Cardiac fibroblast (primary cell): ENCODE measurements around the gene NETO1.

ENCODE experiments used
- DNase-seq, 2 donors: peaks; one replicate each; pipeline versions ENCODE4 v3.0.0 to v3.0.0-alpha.2; 2010; ENCODE audit warnings: low read depth in 2 of 2
- H3K4me3 ChIP-seq, 2 donors: replicated peaks in 1 of 2; 1 replicate in 1 of 2; 2 replicates in 1 of 2; pipeline ENCODE4 v1.5.1; 2011; ENCODE audit warnings: low read depth in 2 of 2, low read length in 2 of 2, mild to moderate bottlenecking in 2 of 2, moderate library complexity in 1 of 2
- TF ChIP-seq, protein P1 (sequence below): IDR thresholded peaks from one replicate; pipeline ENCODE4 v1.5.1; 2011; ENCODE audit warnings: low read depth, mild to moderate bottlenecking, low read length, inconsistent platforms

Gene NETO1, protein sequence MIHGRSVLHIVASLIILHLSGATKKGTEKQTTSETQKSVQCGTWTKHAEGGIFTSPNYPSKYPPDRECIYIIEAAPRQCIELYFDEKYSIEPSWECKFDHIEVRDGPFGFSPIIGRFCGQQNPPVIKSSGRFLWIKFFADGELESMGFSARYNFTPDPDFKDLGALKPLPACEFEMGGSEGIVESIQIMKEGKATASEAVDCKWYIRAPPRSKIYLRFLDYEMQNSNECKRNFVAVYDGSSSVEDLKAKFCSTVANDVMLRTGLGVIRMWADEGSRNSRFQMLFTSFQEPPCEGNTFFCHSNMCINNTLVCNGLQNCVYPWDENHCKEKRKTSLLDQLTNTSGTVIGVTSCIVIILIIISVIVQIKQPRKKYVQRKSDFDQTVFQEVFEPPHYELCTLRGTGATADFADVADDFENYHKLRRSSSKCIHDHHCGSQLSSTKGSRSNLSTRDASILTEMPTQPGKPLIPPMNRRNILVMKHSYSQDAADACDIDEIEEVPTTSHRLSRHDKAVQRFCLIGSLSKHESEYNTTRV

DNA sequence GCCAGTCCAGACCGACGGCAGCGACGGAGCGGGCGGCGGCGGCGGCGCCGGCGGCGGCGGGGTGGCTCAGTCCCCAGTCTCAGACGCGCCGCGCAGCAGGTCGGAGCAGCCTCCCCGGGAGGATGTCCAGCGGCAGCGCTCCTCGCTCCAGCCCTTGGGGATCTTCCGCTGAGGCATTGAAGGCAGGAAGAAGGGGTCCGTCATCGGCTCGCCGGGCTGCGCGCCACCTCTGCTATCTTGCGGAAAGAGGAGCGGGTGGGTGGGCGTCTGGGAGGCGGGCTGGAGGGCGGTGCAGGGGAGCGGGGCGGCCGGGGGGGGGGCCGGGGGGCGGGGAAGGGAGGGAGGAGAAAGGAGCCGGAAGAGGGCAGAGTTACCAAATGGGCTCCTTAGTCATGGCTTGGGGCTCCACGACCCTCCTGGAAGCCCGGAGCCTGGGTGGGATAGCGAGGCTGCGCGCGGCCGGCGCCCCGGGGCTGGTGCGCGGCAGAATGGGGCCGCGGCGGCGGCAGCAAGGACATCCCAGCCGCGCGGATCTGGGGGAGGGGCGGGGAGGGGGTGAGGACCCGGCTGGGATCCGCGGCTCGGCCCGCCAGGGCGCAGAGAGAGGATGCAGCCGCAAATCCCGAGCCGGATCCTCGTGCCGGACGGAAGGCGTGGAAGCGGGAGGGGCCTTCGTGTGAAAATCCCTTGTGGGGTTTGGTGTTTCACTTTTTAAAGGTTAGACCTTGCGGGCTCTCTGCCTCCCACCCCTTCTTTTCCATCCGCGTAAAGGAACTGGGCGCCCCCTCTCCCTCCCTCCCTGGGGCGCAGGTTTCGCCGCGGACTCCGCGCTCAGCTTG, at the start of gene NETO1:
Gene NETO1 (minus strand): TSS at position 242 of the 839 bp plus-strand sequence. CDS start 696 bp downstream, outside the sequence.
- peak within 1 kb of the TSS; percentile 39 to 42 for H3K4me3 ChIP-seq
- no peak for DNase-seq
- TF ChIP-seq, protein P1, sequence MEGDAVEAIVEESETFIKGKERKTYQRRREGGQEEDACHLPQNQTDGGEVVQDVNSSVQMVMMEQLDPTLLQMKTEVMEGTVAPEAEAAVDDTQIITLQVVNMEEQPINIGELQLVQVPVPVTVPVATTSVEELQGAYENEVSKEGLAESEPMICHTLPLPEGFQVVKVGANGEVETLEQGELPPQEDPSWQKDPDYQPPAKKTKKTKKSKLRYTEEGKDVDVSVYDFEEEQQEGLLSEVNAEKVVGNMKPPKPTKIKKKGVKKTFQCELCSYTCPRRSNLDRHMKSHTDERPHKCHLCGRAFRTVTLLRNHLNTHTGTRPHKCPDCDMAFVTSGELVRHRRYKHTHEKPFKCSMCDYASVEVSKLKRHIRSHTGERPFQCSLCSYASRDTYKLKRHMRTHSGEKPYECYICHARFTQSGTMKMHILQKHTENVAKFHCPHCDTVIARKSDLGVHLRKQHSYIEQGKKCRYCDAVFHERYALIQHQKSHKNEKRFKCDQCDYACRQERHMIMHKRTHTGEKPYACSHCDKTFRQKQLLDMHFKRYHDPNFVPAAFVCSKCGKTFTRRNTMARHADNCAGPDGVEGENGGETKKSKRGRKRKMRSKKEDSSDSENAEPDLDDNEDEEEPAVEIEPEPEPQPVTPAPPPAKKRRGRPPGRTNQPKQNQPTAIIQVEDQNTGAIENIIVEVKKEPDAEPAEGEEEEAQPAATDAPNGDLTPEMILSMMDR = no peak

DNA sequence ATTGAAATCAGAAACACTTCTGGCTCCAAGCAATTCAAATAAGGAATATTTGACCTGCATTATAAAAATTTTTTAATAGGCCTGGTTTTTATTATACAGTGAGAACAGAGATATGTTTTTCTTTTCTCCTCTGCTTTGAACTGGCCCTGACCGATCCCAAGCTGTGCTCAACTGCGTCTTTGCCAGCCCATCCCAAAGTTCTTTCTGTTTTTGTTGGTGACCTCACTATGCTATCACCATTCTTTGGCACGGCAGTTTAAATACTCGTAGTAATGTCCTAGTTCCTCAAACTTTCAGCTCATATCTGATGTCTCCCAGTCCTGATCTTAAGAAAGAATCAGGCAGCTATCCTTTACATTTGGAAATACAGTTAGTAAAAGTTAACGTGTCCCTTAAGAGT, 42.3 kb upstream of the NETO1 start:
- no peak for DNase-seq
- TF ChIP-seq, protein P1 = no peak
- H3K4me3 ChIP-seq = no peak overlapping the region

DNA sequence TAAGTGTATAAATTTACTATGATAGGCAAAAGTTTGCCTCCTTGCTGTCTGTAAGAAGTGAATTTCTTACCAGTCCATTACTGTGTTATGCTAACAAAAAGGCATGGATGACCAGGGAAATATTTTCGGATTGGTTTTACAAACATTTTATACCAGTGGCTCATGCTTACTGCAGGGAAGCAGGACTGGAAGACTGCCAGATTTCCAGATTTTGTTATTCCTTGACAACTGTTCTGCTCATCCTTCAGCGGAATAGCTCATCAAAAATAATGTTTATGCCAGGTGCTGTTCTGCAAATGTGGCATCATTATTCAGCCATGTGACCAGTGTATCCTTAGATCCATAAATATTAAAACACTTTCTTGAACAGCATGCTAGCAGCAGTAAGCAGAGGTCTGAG, 40.4 kb upstream of the NETO1 start:
- TF ChIP-seq, protein P1 = no peak
- H3K4me3 ChIP-seq = no peak overlapping the region
- DNase-seq = no peak

DNA sequence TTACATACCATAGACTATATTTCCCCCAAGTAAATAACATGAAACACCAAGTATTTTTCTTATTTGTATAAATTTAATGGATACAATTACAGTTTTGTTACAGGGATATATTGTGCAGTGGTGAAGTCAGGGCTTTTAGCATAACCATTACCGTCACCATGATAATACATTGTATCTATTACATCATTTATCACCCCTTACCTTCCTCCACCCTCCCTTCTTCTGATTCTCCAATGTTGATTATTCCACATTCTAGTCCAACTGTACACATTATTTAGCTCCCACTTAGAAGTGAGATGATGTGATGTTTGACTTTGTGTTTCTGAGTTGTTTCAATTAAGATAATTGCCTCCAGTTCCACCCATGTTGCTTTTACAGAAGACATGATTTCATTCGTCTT, 35.2 kb upstream of the NETO1 start:
- DNase-seq = no peak
- no peak overlapping the region for H3K4me3 ChIP-seq
- TF ChIP-seq, protein P1 = no peak

DNA sequence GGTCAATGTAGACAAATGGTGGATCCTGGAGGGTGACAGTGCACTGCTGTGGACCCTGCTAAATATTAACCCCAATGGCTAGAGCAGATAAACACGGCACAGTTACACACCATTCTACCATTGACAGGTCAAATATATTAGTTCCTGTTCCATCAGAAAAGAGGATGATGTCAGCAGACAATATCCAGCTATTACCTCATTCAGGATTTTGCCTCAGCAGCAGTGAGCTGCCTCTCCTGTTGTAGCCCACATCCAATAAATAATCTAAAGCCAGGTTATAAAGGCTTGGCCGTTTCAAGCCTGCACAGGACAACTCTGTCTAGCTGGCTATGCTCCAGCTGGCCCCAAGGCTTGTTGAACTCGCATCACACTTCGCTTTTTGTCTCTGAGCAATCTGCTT, 31.6 kb upstream of the NETO1 start:
- H3K4me3 ChIP-seq = no peak overlapping the region
- DNase-seq = no peak
- TF ChIP-seq, protein P1 = no peak

DNA sequence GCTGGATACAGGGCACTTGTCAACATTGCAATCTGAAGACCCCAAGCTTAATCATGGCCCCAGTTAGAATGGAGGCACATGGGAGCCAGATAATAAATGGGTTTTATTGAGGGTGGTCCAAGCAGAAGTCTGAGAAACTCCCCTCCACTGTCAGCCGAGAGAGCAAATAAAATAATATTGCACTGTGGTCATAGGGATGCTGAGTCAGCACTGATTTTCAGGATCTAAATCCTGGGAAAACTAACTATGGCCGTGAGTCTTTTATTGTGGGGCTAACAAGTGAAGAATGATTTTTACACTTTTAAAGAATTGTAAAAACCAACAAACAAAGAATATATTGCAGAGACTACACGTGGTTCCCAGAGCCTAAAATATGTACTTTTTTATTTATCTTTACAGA, 31.1 kb upstream of the NETO1 start:
- TF ChIP-seq, protein P1 = no peak
- H3K4me3 ChIP-seq = no peak overlapping the region
- DNase-seq = no peak
